Transverse colon (tissue), 4 donors: ENCODE data around the gene MYBPC1. TPM values are rescaled to one million over a fixed set of nuclear protein-coding genes. Genes with fewer than 3 reads are reported as not detected.

Experiments
- DNase-seq: peaks from one replicate; pipeline ENCODE4 v3.0.0-alpha.2; 2019
- H3K27ac ChIP-seq, 4 donors: fragments of 200-600 bp; sonication (generic); 2 replicates each; pipeline ENCODE4 v1.5.1; 2016 to 2018; ENCODE audit warnings: inconsistent platforms in 4 of 4
- H3K27me3 ChIP-seq: fragments of 200-600 bp; sonication (generic); 2 replicates; pipeline ENCODE4 v1.5.1; 2017; ENCODE audit warnings: inconsistent platforms
- H3K36me3 ChIP-seq, 4 donors: fragments of 200-600 bp; sonication (generic); 2 replicates each; pipeline ENCODE4 v1.5.1; 2017 to 2019; ENCODE audit warnings: inconsistent platforms in 4 of 4
- H3K4me1 ChIP-seq, 4 donors: fragments of 200-600 bp; sonication (generic); 2 replicates each; pipeline ENCODE4 v1.5.1; 2017 to 2020; ENCODE audit warnings: inconsistent platforms in 4 of 4
- H3K4me3 ChIP-seq, 4 donors: fragments of 200-600 bp; sonication (generic); 1 replicate in 1 of 4; 2 replicates in 3 of 4; pipeline versions ENCODE4 v1.5.1 to v1.6.1; 2017 to 2019; ENCODE audit warnings: inconsistent platforms in 4 of 4
- H3K9me3 ChIP-seq, 2 donors: fragments of 200-600 bp; sonication (generic); 2 replicates each; pipeline ENCODE4 v1.5.1; 2017 to 2019; ENCODE audit warnings: inconsistent platforms in 2 of 2
- EP300 ChIP-seq: sonication (generic); formaldehyde crosslinking; IDR thresholded peaks from one replicate; pipeline ENCODE4 v1.6.1; 2017; ENCODE audit warnings: antibody characterized with exemption, low read depth
- POLR2A ChIP-seq: fragments of 450-650 bp; IDR thresholded peaks from one replicate; pipeline ENCODE4 v1.6.1; 2016; ENCODE audit warnings: antibody characterized with exemption, mild to moderate bottlenecking, moderate library complexity
- POLR2AphosphoS5 ChIP-seq, 3 donors: sonication (generic); formaldehyde crosslinking; IDR thresholded peaks; one replicate each; pipeline ENCODE4 v1.6.1; 2016; ENCODE audit warnings: antibody characterized with exemption in 3 of 3
- WGBS, 2 donors: methylation state at CpG; one replicate each; pipeline ENCODE4 v1.1.5; 2018; ENCODE audit warnings: low coverage in 1 of 2; 5-methylcytosine and 5-hydroxymethylcytosine counted together
- in situ Hi-C, 4 donors: fragments of 200-750 bp; cut with MboI; loops; one replicate each; pipeline versions ENCODE4 v1.15.0 to v1.15.1; 2017; ENCODE audit warnings: low sequenced_read_pairs in 3 of 4, low pct_ligation_motif_present in 1 of 4, low pct_unique_long_range_greater_than_20kb in 1 of 4
- intact Hi-C: fragments of 100-400 bp; cut with DNase I; formaldehyde crosslinking; loops from one replicate; pipeline ENCODE4 v1.15.1; 2023; ENCODE audit warnings: low total_unique reads
- total RNA-seq, 4 donors: library from RNA; depleted of rRNA; stranded (reverse); fragments of >200 nt; gene quantifications; one replicate each; pipeline ENCODE4 v1.1.0, GENCODE V29; 2016
- TF ChIP-seq, protein P1 (sequence below), 5 experiments: fragments of 200-600 bp in 3 of 5; fragments of 450-650 bp in 2 of 5; sonication (generic) in 3 of 5; IDR thresholded peaks; 1 replicate in 2 of 5; 2 replicates in 3 of 5; pipeline ENCODE4 v1.5.1; 2016 to 2017; ENCODE audit warnings: antibody characterized with exemption in 5 of 5, inconsistent platforms in 3 of 5, mild to moderate bottlenecking in 2 of 5, moderate library complexity in 1 of 5

The MYBPC1 gene
- total RNA-seq, 4 donors from 2014 or later, result 151 to 247 (median 182) TPM; not detected in 1

GRCh38 chr12:101637936-101638335 is 43.2 kb downstream of the MYBPC1 start:
- in situ Hi-C loops (no loop called here), intact Hi-C loops (no loop called here)
- TF ChIP-seq POLR2A (no peak), POLR2AphosphoS5 (IDR thresholded peaks at IDR 0.05) (no peak), EP300 (no peak)
- TF ChIP-seq, protein P1, sequence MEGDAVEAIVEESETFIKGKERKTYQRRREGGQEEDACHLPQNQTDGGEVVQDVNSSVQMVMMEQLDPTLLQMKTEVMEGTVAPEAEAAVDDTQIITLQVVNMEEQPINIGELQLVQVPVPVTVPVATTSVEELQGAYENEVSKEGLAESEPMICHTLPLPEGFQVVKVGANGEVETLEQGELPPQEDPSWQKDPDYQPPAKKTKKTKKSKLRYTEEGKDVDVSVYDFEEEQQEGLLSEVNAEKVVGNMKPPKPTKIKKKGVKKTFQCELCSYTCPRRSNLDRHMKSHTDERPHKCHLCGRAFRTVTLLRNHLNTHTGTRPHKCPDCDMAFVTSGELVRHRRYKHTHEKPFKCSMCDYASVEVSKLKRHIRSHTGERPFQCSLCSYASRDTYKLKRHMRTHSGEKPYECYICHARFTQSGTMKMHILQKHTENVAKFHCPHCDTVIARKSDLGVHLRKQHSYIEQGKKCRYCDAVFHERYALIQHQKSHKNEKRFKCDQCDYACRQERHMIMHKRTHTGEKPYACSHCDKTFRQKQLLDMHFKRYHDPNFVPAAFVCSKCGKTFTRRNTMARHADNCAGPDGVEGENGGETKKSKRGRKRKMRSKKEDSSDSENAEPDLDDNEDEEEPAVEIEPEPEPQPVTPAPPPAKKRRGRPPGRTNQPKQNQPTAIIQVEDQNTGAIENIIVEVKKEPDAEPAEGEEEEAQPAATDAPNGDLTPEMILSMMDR (IDR thresholded peaks at IDR 0.05), result no peak
- peaks cover 0 to 7% (median 2%) of the 10 kb centered on the region in 4 donors for H3K4me1 ChIP-seq
- 36 to 51% methylated on average over 3 of the region's 3 CpGs for WGBS, 2 donors
- DNase-seq, result no peak
- no peak overlapping the region for H3K4me3 ChIP-seq
- H3K36me3 ChIP-seq, result no peaks in the 10 kb centered on the region
- peaks cover 14% of the 10 kb centered on the region for H3K27me3 ChIP-seq
- no peaks in the 10 kb centered on the region for H3K9me3 ChIP-seq
- H3K27ac ChIP-seq, result no peak overlapping the region

DNA sequence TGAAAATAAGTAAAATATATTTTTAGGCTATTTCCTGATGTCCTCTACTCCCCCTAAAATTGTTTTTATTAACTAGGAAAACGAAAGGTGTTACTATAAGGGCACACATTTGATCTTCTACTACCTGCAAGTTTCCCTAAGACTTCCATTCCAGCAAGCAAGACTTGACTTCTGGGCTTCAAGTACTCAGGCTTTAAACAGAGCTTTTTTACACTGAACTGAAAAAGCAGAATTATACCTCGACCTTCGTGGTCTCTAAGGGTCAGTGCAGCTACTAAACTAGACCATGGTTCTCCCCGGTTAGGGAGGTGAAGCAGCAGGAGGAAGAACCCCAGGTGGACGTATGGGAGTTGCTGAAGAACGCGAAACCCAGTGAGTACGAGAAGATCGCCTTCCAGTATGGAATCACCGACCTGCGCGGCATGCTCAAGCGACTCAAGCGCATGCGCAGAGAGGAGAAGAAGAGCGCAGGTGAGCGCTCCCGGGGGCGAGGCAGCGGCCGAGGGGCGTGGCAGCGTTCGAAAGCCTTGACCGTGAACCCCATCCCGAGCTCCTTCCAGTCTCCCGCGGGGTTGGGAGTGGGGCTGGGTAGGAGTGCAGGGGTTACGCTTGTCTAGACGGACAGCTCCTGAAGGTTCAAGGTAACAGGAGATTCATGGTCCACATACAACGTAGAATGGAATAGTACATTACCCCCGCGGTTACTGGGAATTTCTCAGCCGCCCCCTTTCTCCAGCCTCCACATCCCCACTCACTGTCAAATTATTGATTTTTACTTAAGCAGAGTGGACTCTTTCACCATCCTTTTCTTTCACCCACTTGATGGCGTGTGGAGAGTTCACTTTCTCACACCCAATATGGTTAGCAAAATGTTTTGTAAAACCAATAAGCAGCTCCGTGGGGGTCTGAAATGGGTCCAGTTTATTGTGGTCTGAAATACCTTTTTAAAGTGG is 47.6 kb downstream of the MYBPC1 start:
- WGBS, 2 donors, result 38 to 58% methylated on average over 18 to 36 of the region's 36 CpGs
- Histone ChIP-seq H3K4me3 (peak overlapping the region in 1 of 4 donors; percentile 1), H3K9me3 (no peaks in the 10 kb centered on the region), H3K27me3 (peaks cover 14% of the 10 kb centered on the region), H3K36me3 (no peaks in the 10 kb centered on the region), H3K4me1 (peaks cover 0 to 7% (median 2%) of the 10 kb centered on the region in 4 donors), H3K27ac (no peak overlapping the region)
- DNase-seq, result peak; percentile 18
- TF ChIP-seq POLR2AphosphoS5 (IDR thresholded peaks at IDR 0.05), result no peak
- no peak for TF ChIP-seq EP300
- TF ChIP-seq POLR2A, result no peak
- TF ChIP-seq, protein P1 (IDR thresholded peaks at IDR 0.05), result no peak
- in situ Hi-C loops, result no loop called here
- intact Hi-C loops, result no loop called here

DNA sequence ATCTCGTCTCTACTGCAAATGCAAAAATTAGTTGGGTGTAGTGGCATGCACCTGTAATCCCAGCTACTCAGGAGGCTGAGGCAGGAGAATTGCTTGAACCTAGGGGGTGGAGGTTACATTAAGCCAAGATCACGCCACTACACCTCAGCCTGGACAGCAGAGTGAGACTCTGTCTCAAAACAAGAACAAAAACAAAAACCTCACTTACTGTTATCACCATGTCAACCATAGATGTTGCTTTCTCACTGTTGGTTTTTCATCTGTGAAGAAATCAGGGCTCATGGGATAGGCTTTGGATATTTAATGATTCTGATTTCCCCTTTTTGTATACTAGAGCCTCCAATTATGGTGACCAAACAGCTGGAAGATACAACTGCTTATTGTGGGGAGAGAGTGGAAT is 52.9 kb downstream of the MYBPC1 start:
- peaks cover 0 to 3% (median 0%) of the 10 kb centered on the region in 4 donors for H3K4me1 ChIP-seq
- in situ Hi-C loops, result no loop called here
- TF ChIP-seq, protein P1 (IDR thresholded peaks at IDR 0.05), result no peak
- TF ChIP-seq POLR2A (no peak), EP300 (no peak), POLR2AphosphoS5 (IDR thresholded peaks at IDR 0.05) (no peak)
- H3K4me3 ChIP-seq, result no peak overlapping the region
- 92 to 100% methylated on average over 1 to 2 of the region's 2 CpGs for WGBS, 2 donors
- no peak overlapping the region for H3K27ac ChIP-seq
- H3K27me3 ChIP-seq, result no peaks in the 10 kb centered on the region
- intact Hi-C loops, result no loop called here
- no peaks in the 10 kb centered on the region for H3K9me3 ChIP-seq
- no peaks in the 10 kb centered on the region for H3K36me3 ChIP-seq
- no peak for DNase-seq

GRCh38 chr12:101648195-101648594 is 53.4 kb downstream of the MYBPC1 start:
- Histone ChIP-seq H3K27me3 (no peaks in the 10 kb centered on the region), H3K36me3 (no peaks in the 10 kb centered on the region), H3K9me3 (no peaks in the 10 kb centered on the region), H3K27ac (no peak overlapping the region), H3K4me1 (peaks cover 0 to 8% (median 2%) of the 10 kb centered on the region in 4 donors), H3K4me3 (no peak overlapping the region)
- 66% methylated on average over 2 of the region's 2 CpGs for WGBS, 2 donors
- TF ChIP-seq EP300 (no peak), POLR2AphosphoS5 (IDR thresholded peaks at IDR 0.05) (no peak)
- intact Hi-C loops, result no loop called here
- no peak for DNase-seq
- in situ Hi-C loops, result no loop called here
